Transverse colon (tissue), 3 donors: ENCODE data around the gene PRSS57.
"Not testable (repeated sequence)": the region's sequence is repeated elsewhere in the genome, so short reads cannot be mapped to it uniquely, and the experiment has no call there.

ENCODE experiments used
- CTCF ChIP-seq, 5 experiments: fragments of 200-600 bp in 3 of 5; fragments of 450-650 bp in 2 of 5; sonication (generic) in 3 of 5; IDR thresholded peaks; 1 replicate in 2 of 5; 2 replicates in 3 of 5; pipeline ENCODE4 v1.5.1; 2016 to 2017; ENCODE audit warnings: antibody characterized with exemption in 5 of 5, inconsistent platforms in 3 of 5, mild to moderate bottlenecking in 2 of 5, moderate library complexity in 1 of 5
- EP300 ChIP-seq: sonication (generic); formaldehyde crosslinking; IDR thresholded peaks from one replicate; pipeline ENCODE4 v1.6.1; 2017; ENCODE audit warnings: antibody characterized with exemption, low read depth
- POLR2A ChIP-seq: fragments of 450-650 bp; IDR thresholded peaks from one replicate; pipeline ENCODE4 v1.6.1; 2016; ENCODE audit warnings: antibody characterized with exemption, mild to moderate bottlenecking, moderate library complexity

- TF ChIP-seq EP300; CTCF (IDR thresholded peaks at IDR 0.05); POLR2A: not testable (repeated sequence)
Measured at GRCh38 chr19:699885-700284, 4.6 kb upstream of the PRSS57 start.
